Stimulated activated CD4-positive, alpha-beta T cell treated with anti-CD3 and anti-CD28 coated beads, Interleukin-15, amount 100 ng/mL, for 1 hour (primary cell): ENCODE results near the gene CPZ.
"Not testable (repeated sequence)": the region's sequence is repeated elsewhere in the genome, so short reads cannot be mapped to it uniquely, and the experiment has no call there.

Experiments used
- DNase-seq, 2 donors: peaks; one replicate each; pipeline ENCODE4 v3.0.0-alpha.2; 2020; ENCODE audit warnings: low read depth in 1 of 2, low spot score in 1 of 2

CPZ gene

GRCh38 chr4:8649631-8650361 lies 57.2 kb downstream of the CPZ start:
- no peak for DNase-seq

- no peak for DNase-seq
These were observed 59.2 kb downstream of the CPZ start for GRCh38 chr4:8651661-8652180.

- DNase-seq: no peak
These were observed 59.9 kb downstream of the CPZ start for GRCh38 chr4:8652181-8653078.

- no peak for DNase-seq
These were observed 60.9 kb downstream of the CPZ start for GRCh38 chr4:8653326-8654000.

- DNase-seq: not testable (repeated sequence)
These were observed 61.6 kb downstream of the CPZ start for GRCh38 chr4:8654139-8654538.

GRCh38 chr4:8655411-8656184 lies 63.0 kb downstream of the CPZ start:
- DNase-seq: no peak

- no peak for DNase-seq
These were observed 63.6 kb downstream of the CPZ start for GRCh38 chr4:8656185-8656517.

GRCh38 chr4:8656711-8657380 lies 64.3 kb downstream of the CPZ start:
- DNase-seq: no peak

- DNase-seq: no peak
These were observed 65.0 kb downstream of the CPZ start for GRCh38 chr4:8657381-8658088.

GRCh38 chr4:8662776-8663175 lies 70.2 kb downstream of the CPZ start:
- no peak for DNase-seq

GRCh38 chr4:8664031-8664805 lies 71.7 kb downstream of the CPZ start:
- DNase-seq: no peak

GRCh38 chr4:8664976-8665375 lies 72.4 kb downstream of the CPZ start:
- no peak for DNase-seq

GRCh38 chr4:8665406-8666360 lies 73.1 kb downstream of the CPZ start:
- no peak for DNase-seq

GRCh38 chr4:8666581-8666980 lies 74.0 kb downstream of the CPZ start:
- no peak for DNase-seq
